SU-DHL-6 (cell line): ENCODE measurements around the gene NKTR.
A peak's percentile ranks its signal among the peaks of the same experiment; 100 is the strongest.

Source experiments
- H2AFZ ChIP-seq: fragments of 200-600 bp; sonication (generic); 2 replicates; pipeline ENCODE4 v1.6.1; 2014; ENCODE audit warnings: low read depth, mild to moderate bottlenecking, moderate library complexity, mixed read lengths, antibody characterized with exemption, low read length; ENCODE audit not compliant: severe bottlenecking
- H3F3A ChIP-seq: fragments of 200-600 bp; shearing (Covaris generic); 2 replicates; pipeline ENCODE4 v1.6.0; 2016; ENCODE audit warnings: antibody characterized with exemption, mild to moderate bottlenecking; ENCODE audit not compliant: insufficient read depth
- H3K27ac ChIP-seq: fragments of 200-600 bp; sonication (generic); 2 replicates; pipeline ENCODE4 v1.5.1; 2016; ENCODE audit warnings: low read depth, mild to moderate bottlenecking, low read length, moderate library complexity, mixed read lengths
- H3K27me3 ChIP-seq: fragments of 200-600 bp; sonication (generic), shearing (Covaris generic); 2 replicates; pipeline ENCODE4 v1.6.0; 2014; ENCODE audit warnings: mild to moderate bottlenecking, low read length
- H3K36me3 ChIP-seq: fragments of 200-600 bp; sonication (generic); 2 replicates; pipeline ENCODE4 v1.6.1; 2014; ENCODE audit warnings: mild to moderate bottlenecking, low read length, mixed read lengths
- H3K4me2 ChIP-seq: fragments of 300-600, 200-600 bp; shearing (Covaris generic), sonication (generic); 2 replicates; pipeline ENCODE4 v1.6.0; 2014; ENCODE audit warnings: low read length, low read depth, mild to moderate bottlenecking; ENCODE audit not compliant: poor library complexity, severe bottlenecking
- H3K4me3 ChIP-seq: fragments of 200-600 bp; sonication (generic); 2 replicates; pipeline ENCODE4 v1.5.1; 2014; ENCODE audit warnings: antibody characterized with exemption, low read length, mild to moderate bottlenecking, mixed read lengths; ENCODE audit not compliant: insufficient read depth, poor library complexity, severe bottlenecking
- H3K79me2 ChIP-seq: fragments of 200-600 bp; sonication (generic); 2 replicates; pipeline ENCODE4 v1.6.1; 2014; ENCODE audit warnings: mild to moderate bottlenecking, low read length, moderate library complexity; ENCODE audit not compliant: insufficient read depth
- H3K9ac ChIP-seq: fragments of 200-600 bp; sonication (generic); 2 replicates; pipeline ENCODE4 v1.7.0; 2014; ENCODE audit warnings: mild to moderate bottlenecking, low read length
- H3K9me2 ChIP-seq: fragments of 200-600 bp; sonication (generic); replicated peaks from 2 replicates; pipeline ENCODE4 v1.6.1; 2014; ENCODE audit warnings: low read length; ENCODE audit not compliant: insufficient read depth
- H3K9me3 ChIP-seq: fragments of 200-600 bp; sonication (generic); 2 replicates; pipeline ENCODE4 v1.6.1; 2014; ENCODE audit warnings: low read length, mixed read lengths; ENCODE audit not compliant: insufficient read depth
- H4K20me1 ChIP-seq: fragments of 200-600 bp; sonication (generic); 2 replicates; pipeline ENCODE4 v1.6.1; 2014; ENCODE audit warnings: low read depth, mild to moderate bottlenecking, antibody characterized with exemption, low read length, moderate library complexity, mixed read lengths
- EZH2phosphoT487 ChIP-seq: fragments of 200-600 bp; sonication (generic), shearing (Covaris generic); conservative IDR thresholded peaks from 2 replicates; pipeline ENCODE4 v1.6.1; 2018; ENCODE audit warnings: mild to moderate bottlenecking, antibody characterized with exemption, low read length, moderate library complexity, mixed read lengths
- TF ChIP-seq, protein P1 (sequence below): fragments of 200-600 bp; sonication (generic); IDR thresholded peaks from one replicate; pipeline ENCODE4 v1.5.1; 2017; ENCODE audit warnings: antibody characterized with exemption, mild to moderate bottlenecking, low read length, moderate library complexity; ENCODE audit not compliant: insufficient read depth, poor library complexity, severe bottlenecking

The NKTR gene

DNA sequence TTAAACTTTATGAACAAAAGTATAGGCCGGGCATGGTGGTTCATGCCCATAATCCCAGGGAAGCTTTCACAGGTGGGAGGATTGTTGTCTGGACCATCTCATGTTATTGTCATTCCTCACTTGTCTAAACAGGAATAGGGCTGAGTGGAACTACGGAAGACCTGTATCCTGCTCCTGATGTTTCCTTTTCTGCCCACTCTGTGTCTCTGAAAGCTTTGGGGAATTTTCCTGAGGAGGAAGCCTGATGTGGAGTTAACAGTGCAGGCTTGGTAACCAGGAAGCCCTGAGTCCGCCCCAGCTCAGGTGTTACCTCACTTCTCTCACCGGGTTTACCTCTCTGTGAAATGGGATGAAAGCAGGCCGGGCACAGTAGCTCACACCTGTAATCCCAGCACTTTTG, 11.9 kb upstream of the NKTR start:
- no peaks in the 10 kb centered on the region for H3K9me2 ChIP-seq
- H3K27ac ChIP-seq, result no peak overlapping the region

GRCh38 chr3:42589382-42590109, 10.9 kb upstream of the NKTR start:
- H3K27me3 ChIP-seq, result no peaks in the 10 kb centered on the region
- peak overlapping the region; percentile 51 for H3K4me3 ChIP-seq
- TF ChIP-seq, protein P1, sequence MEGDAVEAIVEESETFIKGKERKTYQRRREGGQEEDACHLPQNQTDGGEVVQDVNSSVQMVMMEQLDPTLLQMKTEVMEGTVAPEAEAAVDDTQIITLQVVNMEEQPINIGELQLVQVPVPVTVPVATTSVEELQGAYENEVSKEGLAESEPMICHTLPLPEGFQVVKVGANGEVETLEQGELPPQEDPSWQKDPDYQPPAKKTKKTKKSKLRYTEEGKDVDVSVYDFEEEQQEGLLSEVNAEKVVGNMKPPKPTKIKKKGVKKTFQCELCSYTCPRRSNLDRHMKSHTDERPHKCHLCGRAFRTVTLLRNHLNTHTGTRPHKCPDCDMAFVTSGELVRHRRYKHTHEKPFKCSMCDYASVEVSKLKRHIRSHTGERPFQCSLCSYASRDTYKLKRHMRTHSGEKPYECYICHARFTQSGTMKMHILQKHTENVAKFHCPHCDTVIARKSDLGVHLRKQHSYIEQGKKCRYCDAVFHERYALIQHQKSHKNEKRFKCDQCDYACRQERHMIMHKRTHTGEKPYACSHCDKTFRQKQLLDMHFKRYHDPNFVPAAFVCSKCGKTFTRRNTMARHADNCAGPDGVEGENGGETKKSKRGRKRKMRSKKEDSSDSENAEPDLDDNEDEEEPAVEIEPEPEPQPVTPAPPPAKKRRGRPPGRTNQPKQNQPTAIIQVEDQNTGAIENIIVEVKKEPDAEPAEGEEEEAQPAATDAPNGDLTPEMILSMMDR, result no peak
- TF ChIP-seq EZH2phosphoT487, result no peak
- peak overlapping the region; percentile 64 for H3K9ac ChIP-seq
- peaks cover 15% of the 10 kb centered on the region for H3K36me3 ChIP-seq
- H3K4me2 ChIP-seq, result peak overlapping the region; percentile 89
- H3K79me2 ChIP-seq, result peaks cover 33% of the 10 kb centered on the region
- H3K27ac ChIP-seq, result peak overlapping the region; percentile 79
- H4K20me1 ChIP-seq, result 0 out of 2 replicates have a peak, but pooled peaks cover 4% of the 10 kb centered on the region
- H2AFZ ChIP-seq, result peak overlapping the region; percentile 65
- no peaks in the 10 kb centered on the region for H3K9me2 ChIP-seq
- no peaks in the 10 kb centered on the region for H3K9me3 ChIP-seq
- peaks cover 18% of the 10 kb centered on the region for H3F3A ChIP-seq

More for the DNA sequence above, 11.9 kb upstream of the NKTR start:
- peaks cover 10% of the 10 kb centered on the region for H3K36me3 ChIP-seq
- H3K27me3 ChIP-seq, result no peaks in the 10 kb centered on the region
- no peak overlapping the region for H3K4me2 ChIP-seq
- TF ChIP-seq, protein P1, result no peak
- no peak for TF ChIP-seq EZH2phosphoT487
- no peak overlapping the region for H3K4me3 ChIP-seq
- 0 out of 2 replicates have a peak, but pooled peaks cover 3% of the 10 kb centered on the region for H4K20me1 ChIP-seq
- no peak overlapping the region for H3K9ac ChIP-seq
- H3F3A ChIP-seq, result peaks cover 13% of the 10 kb centered on the region; the same call in 1 of the 2 replicates
- H2AFZ ChIP-seq, result no peak overlapping the region
- peaks cover 31% of the 10 kb centered on the region for H3K79me2 ChIP-seq
- no peaks in the 10 kb centered on the region for H3K9me3 ChIP-seq

GRCh38 chr3:42590989-42591756, 9.3 kb upstream of the NKTR start:
- H3F3A ChIP-seq, result peaks cover 32% of the 10 kb centered on the region
- H3K4me2 ChIP-seq, result peak overlapping the region; percentile 97
- no peaks in the 10 kb centered on the region for H3K9me2 ChIP-seq
- H3K36me3 ChIP-seq, result peaks cover 25% of the 10 kb centered on the region
- no peaks in the 10 kb centered on the region for H3K9me3 ChIP-seq
- 0 out of 2 replicates have a peak, but pooled peaks cover 4% of the 10 kb centered on the region for H4K20me1 ChIP-seq
- H2AFZ ChIP-seq, result no peak overlapping the region
- peak overlapping the region; percentile 70 for H3K27ac ChIP-seq
- H3K4me3 ChIP-seq, result peak overlapping the region; percentile 85
- peak overlapping the region; percentile 94 for H3K9ac ChIP-seq
- H3K27me3 ChIP-seq, result no peaks in the 10 kb centered on the region
- TF ChIP-seq EZH2phosphoT487, result no peak
- TF ChIP-seq, protein P1, result no peak
- peaks cover 41% of the 10 kb centered on the region for H3K79me2 ChIP-seq
